IMR-90 (cell line): ENCODE measurements around the gene NPAS3. TPM values are rescaled to one million over a fixed set of nuclear protein-coding genes. Genes with fewer than 3 reads are reported as not detected.

Source experiments
- ATAC-seq: fragments of 200-7000 bp; cut with Tn5 transposase; 2 replicates; pipeline ENCODE4 v1.9.1; 2020; ENCODE audit warnings: low read depth, mild to moderate bottlenecking, moderate library complexity
- BruUV-seq: library from RNA; stranded (reverse); fragments of 400-500 nt; replicated peaks from 2 replicates; lab custom pipeline; 2021; lab: Mats Ljungman, UMichigan
- CTCF ChIA-PET: fragments of 300-600 bp; formaldehyde crosslinking; extraction: SDS; loops from one replicate; lab custom pipeline; 2021; ENCODE audit warnings: antibody characterized with exemption; lab: Yijun Ruan, JAX
- POLR2A ChIA-PET: fragments of 300-600 bp; sonication (Branson Sonifier 250); formaldehyde crosslinking; loops from one replicate; lab custom pipeline; 2022; ENCODE audit warnings: antibody characterized with exemption; ENCODE audit not compliant: unreplicated experiment; lab: Charles Lee
- DNase-seq: peaks from one replicate; pipeline ENCODE4 v3.0.0; 2013
- H2AFZ ChIP-seq: replicated peaks from 2 replicates; pipeline ENCODE3; 2013; ENCODE audit warnings: low read length, mild to moderate bottlenecking; ENCODE audit not compliant: poor library complexity
- H2AK5ac ChIP-seq: 2 replicates; pipeline ENCODE4 v1.6.1; 2013; ENCODE audit warnings: low read depth, low read length, inconsistent platforms
- H2AK9ac ChIP-seq: replicated peaks from 2 replicates; pipeline ENCODE3; 2013; ENCODE audit warnings: mild to moderate bottlenecking, low read depth, low read length, moderate library complexity; ENCODE audit not compliant: poor library complexity
- H2BK120ac ChIP-seq: 2 replicates; pipeline ENCODE4 v1.6.1; 2013; ENCODE audit warnings: low read depth, low read length, inconsistent platforms
- H2BK15ac ChIP-seq: 3 replicates; pipeline ENCODE4 v1.6.1; 2013; ENCODE audit warnings: low read depth, low read length, inconsistent platforms
- H2BK20ac ChIP-seq: 2 replicates; pipeline ENCODE4 v1.6.1; 2013; ENCODE audit warnings: low read depth, mild to moderate bottlenecking, inconsistent platforms, low read length, moderate library complexity
- H2BK5ac ChIP-seq: 2 replicates; pipeline ENCODE4 v1.6.1; 2013; ENCODE audit warnings: mild to moderate bottlenecking, low read depth, low read length, inconsistent platforms; ENCODE audit not compliant: poor library complexity, severe bottlenecking
- H3K14ac ChIP-seq: replicated peaks from 2 replicates; pipeline ENCODE4 v1.6.1; 2013; ENCODE audit warnings: low read depth, low read length, inconsistent platforms
- H3K18ac ChIP-seq: 2 replicates; pipeline ENCODE4 v1.6.1; 2013; ENCODE audit warnings: low read depth, low read length, control low read depth
- H3K23ac ChIP-seq: 2 replicates; pipeline ENCODE4 v1.6.1; 2013; ENCODE audit warnings: low read depth, low read length, inconsistent platforms
- H3K27ac ChIP-seq: 2 replicates; pipeline ENCODE4 v1.5.1; 2013; ENCODE audit warnings: mild to moderate bottlenecking, control low read depth, low read length; ENCODE audit not compliant: insufficient read depth
- H3K27me3 ChIP-seq: 2 replicates; pipeline ENCODE4 v1.6.1; 2013; ENCODE audit warnings: low read length; ENCODE audit not compliant: control insufficient read depth, insufficient read depth
- H3K36me3 ChIP-seq: 2 replicates; pipeline ENCODE4 v1.6.1; 2013; ENCODE audit warnings: low read length, mixed read lengths; ENCODE audit not compliant: control insufficient read depth, insufficient read depth
- H3K4ac ChIP-seq: 2 replicates; pipeline ENCODE4 v1.6.1; 2013; ENCODE audit warnings: low read depth, low read length, inconsistent platforms
- H3K4me1 ChIP-seq: 2 replicates; pipeline ENCODE4 v1.6.1; 2013; ENCODE audit warnings: low read length, mixed read lengths; ENCODE audit not compliant: control insufficient read depth, insufficient read depth
- H3K4me2 ChIP-seq: 2 replicates; pipeline ENCODE4 v1.6.1; 2013; ENCODE audit warnings: low read depth, mild to moderate bottlenecking, control low read depth, low read length, moderate library complexity
- H3K4me3 ChIP-seq: 2 replicates; pipeline ENCODE4 v1.5.1; 2013; ENCODE audit warnings: low read depth, mild to moderate bottlenecking, control low read depth, low read length, moderate library complexity; ENCODE audit not compliant: insufficient read depth
- H3K56ac ChIP-seq: 2 replicates; pipeline ENCODE4 v1.6.1; 2013; ENCODE audit warnings: low read length, inconsistent platforms; ENCODE audit not compliant: insufficient read depth; ENCODE audit errors: extremely low read depth
- H3K79me1 ChIP-seq, 2 experiments: 2 replicates each; pipeline ENCODE4 v1.6.1; 2013; ENCODE audit warnings: low read length in 2 of 2, inconsistent platforms in 1 of 2, low read depth in 1 of 2
- H3K9ac ChIP-seq: 2 replicates; pipeline ENCODE4 v1.6.1; 2013; ENCODE audit warnings: low read depth, low read length, control low read depth
- H3K9me1 ChIP-seq: 2 replicates; pipeline ENCODE4 v1.6.1; 2013; ENCODE audit warnings: low read length, inconsistent platforms; ENCODE audit not compliant: insufficient read depth
- H3K9me3 ChIP-seq: 2 replicates; pipeline ENCODE4 v1.6.1; 2013; ENCODE audit warnings: low read length; ENCODE audit not compliant: control insufficient read depth, insufficient read depth
- H4K20me1 ChIP-seq: 2 replicates; pipeline ENCODE4 v1.6.1; 2013; ENCODE audit warnings: low read length, inconsistent platforms; ENCODE audit not compliant: insufficient read depth
- H4K5ac ChIP-seq: 2 replicates; pipeline ENCODE4 v1.6.1; 2013; ENCODE audit warnings: mild to moderate bottlenecking, low read depth, low read length, control low read depth
- H4K8ac ChIP-seq, 2 experiments: 2 replicates each; pipeline ENCODE4 v1.6.1; 2013; ENCODE audit warnings: low read depth in 2 of 2, low read length in 2 of 2, control low read depth in 1 of 2, inconsistent platforms in 1 of 2
- H4K91ac ChIP-seq: 2 replicates; pipeline ENCODE4 v1.6.1; 2013; ENCODE audit warnings: low read depth, low read length, inconsistent platforms; ENCODE audit not compliant: insufficient read depth
- CEBPB ChIP-seq: IDR thresholded peaks from 2 replicates; pipeline ENCODE4 v1.6.1; 2012; ENCODE audit warnings: low read depth, low read length, improper control_type of control experiment
- CHD1 ChIP-seq: IDR thresholded peaks from 2 replicates; pipeline ENCODE4 v1.6.1; 2012; ENCODE audit warnings: low read depth, low read length, improper control_type of control experiment
- FOS ChIP-seq: fragments of 150-350 bp; IDR thresholded peaks from 2 replicates; pipeline ENCODE4 v1.6.1; 2016; ENCODE audit warnings: low read depth, low read length
- MXI1 ChIP-seq: IDR thresholded peaks from 2 replicates; pipeline ENCODE4 v1.6.1; 2012; ENCODE audit warnings: low read depth, mild to moderate bottlenecking, low read length, moderate library complexity, borderline replicate concordance
- RAD21 ChIP-seq: IDR thresholded peaks from 2 replicates; pipeline ENCODE4 v1.6.1; 2012; ENCODE audit warnings: low read length, improper control_type of control experiment
- RCOR1 ChIP-seq: IDR thresholded peaks from 2 replicates; pipeline ENCODE4 v1.6.1; 2012; ENCODE audit warnings: mild to moderate bottlenecking, low read length, improper control_type of control experiment; ENCODE audit not compliant: insufficient replicate concordance
- RFX5 ChIP-seq: IDR thresholded peaks from 2 replicates; pipeline ENCODE4 v1.8.0; 2012; ENCODE audit warnings: low read depth, mild to moderate bottlenecking, low read length, moderate library complexity
- SMC3 ChIP-seq: fragments of 150-350 bp; IDR thresholded peaks from 2 replicates; pipeline ENCODE4 v1.6.1; 2016; ENCODE audit warnings: low read depth, mild to moderate bottlenecking, antibody characterized with exemption, low read length, moderate library complexity
- WGBS, 2 experiments: methylation state at CpG; one replicate each; pipeline versions ENCODE4 v1.1.5 to v1.1.7; 2013; ENCODE audit warnings: missing lambda C conversion rate in 2 of 2; ENCODE audit not compliant: insufficient read length in 1 of 2; ENCODE audit errors: extremely low coverage in 2 of 2; 5-methylcytosine and 5-hydroxymethylcytosine counted together
- dilution Hi-C: fragments of 300-500 bp; cut with HindIII; formaldehyde crosslinking; loops from one replicate; pipeline ENCODE4 v1.14.3; 2018; ENCODE audit warnings: low sequenced_read_pairs; ENCODE audit not compliant: unreplicated experiment
- in situ Hi-C: fragments of 300-500 bp; cut with MboI; formaldehyde crosslinking; loops from 3 replicates; pipeline ENCODE4 v1.14.3; 2019; ENCODE audit warnings: low sequenced_read_pairs, inconsistent platforms, mixed read lengths
- intact Hi-C: fragments of 100-400 bp; cut with micrococcal nuclease; formaldehyde crosslinking; loops from 2 replicates; pipeline ENCODE4 v1.10.0; 2022
- polyA plus RNA-seq, 3 experiments: library from polyadenylated mRNA; depleted of rRNA; stranded (reverse); fragments of >200 nt; gene quantifications; 2 replicates each; pipeline ENCODE4 v1.2.3, GENCODE V29; 2012; ENCODE audit warnings: low replicate concordance in 1 of 3
- total RNA-seq: library from RNA; depleted of rRNA; stranded (reverse); fragments of >200 nt; gene quantifications from 2 replicates; pipeline ENCODE4 v1.2.3, GENCODE V29; 2012
- TF ChIP-seq, protein P1 (sequence below): fragments of 150-350 bp; IDR thresholded peaks from 2 replicates; pipeline ENCODE4 v1.6.1; 2016; ENCODE audit warnings: low read depth, mild to moderate bottlenecking, low read length, moderate library complexity, borderline replicate concordance
- TF ChIP-seq, protein P2 (sequence below): conservative IDR thresholded peaks from 2 replicates; pipeline ENCODE4 v1.5.1; 2012; ENCODE audit warnings: mild to moderate bottlenecking, low read depth, low read length, improper control_type of control experiment

Gene NPAS3
- total and polyA plus RNA-seq, 2 of the 4 experiments (the other 2 are of a cell fraction) = not detected

- Histone ChIP-seq H3K36me3 (no peaks in the 10 kb centered on the region), H4K5ac (no peak overlapping the region), H2BK15ac (no peak overlapping the region), H4K20me1 (no peaks in the 10 kb centered on the region), H2BK5ac (no peak overlapping the region), H3K23ac (no peak overlapping the region), H3K4ac (no peak overlapping the region), H2AFZ (no peak overlapping the region), H3K9me3 (no peaks in the 10 kb centered on the region), H3K14ac (no peak overlapping the region), H2AK5ac (no peak overlapping the region), H3K18ac (no peak overlapping the region), H3K79me1 (no peaks in the 10 kb centered on the region), H3K56ac (no peak overlapping the region), H3K27ac (no peak overlapping the region), H3K4me3 (no peak overlapping the region), H3K9ac (no peak overlapping the region), H3K4me1 (no peaks in the 10 kb centered on the region), H3K27me3 (no peaks in the 10 kb centered on the region), H2BK20ac (no peak overlapping the region), H3K9me1 (no peaks in the 10 kb centered on the region), H2AK9ac (no peak overlapping the region), H3K4me2 (no peak overlapping the region), H4K8ac (no peak overlapping the region), H4K91ac (no peak overlapping the region), H2BK120ac (no peak overlapping the region)
- ChIA-PET CTCF (no interaction called here), POLR2A (no interaction called here)
- DNase-seq = no peak
- BruUV-seq = no TSS peak
- in situ Hi-C loops (no loop called here), intact Hi-C loops (no loop called here), dilution Hi-C loops (no loop called here)
- no CpG with 5 or more reads among the region's 1 CpG for WGBS, 2 experiments
- TF ChIP-seq RFX5 (no peak), CEBPB (no peak), CHD1 (no peak), SMC3 (no peak), RCOR1 (no peak), FOS (no peak), MXI1 (no peak), RAD21 (no peak)
- TF ChIP-seq, protein P1, sequence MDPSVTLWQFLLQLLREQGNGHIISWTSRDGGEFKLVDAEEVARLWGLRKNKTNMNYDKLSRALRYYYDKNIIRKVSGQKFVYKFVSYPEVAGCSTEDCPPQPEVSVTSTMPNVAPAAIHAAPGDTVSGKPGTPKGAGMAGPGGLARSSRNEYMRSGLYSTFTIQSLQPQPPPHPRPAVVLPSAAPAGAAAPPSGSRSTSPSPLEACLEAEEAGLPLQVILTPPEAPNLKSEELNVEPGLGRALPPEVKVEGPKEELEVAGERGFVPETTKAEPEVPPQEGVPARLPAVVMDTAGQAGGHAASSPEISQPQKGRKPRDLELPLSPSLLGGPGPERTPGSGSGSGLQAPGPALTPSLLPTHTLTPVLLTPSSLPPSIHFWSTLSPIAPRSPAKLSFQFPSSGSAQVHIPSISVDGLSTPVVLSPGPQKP = no peak
- TF ChIP-seq, protein P2, sequence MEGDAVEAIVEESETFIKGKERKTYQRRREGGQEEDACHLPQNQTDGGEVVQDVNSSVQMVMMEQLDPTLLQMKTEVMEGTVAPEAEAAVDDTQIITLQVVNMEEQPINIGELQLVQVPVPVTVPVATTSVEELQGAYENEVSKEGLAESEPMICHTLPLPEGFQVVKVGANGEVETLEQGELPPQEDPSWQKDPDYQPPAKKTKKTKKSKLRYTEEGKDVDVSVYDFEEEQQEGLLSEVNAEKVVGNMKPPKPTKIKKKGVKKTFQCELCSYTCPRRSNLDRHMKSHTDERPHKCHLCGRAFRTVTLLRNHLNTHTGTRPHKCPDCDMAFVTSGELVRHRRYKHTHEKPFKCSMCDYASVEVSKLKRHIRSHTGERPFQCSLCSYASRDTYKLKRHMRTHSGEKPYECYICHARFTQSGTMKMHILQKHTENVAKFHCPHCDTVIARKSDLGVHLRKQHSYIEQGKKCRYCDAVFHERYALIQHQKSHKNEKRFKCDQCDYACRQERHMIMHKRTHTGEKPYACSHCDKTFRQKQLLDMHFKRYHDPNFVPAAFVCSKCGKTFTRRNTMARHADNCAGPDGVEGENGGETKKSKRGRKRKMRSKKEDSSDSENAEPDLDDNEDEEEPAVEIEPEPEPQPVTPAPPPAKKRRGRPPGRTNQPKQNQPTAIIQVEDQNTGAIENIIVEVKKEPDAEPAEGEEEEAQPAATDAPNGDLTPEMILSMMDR = no peak
- ATAC-seq = no peak
Measured at GRCh38 chr14:33548606-33549005, 609.9 kb downstream of the NPAS3 start.
